ENCODE measurements around the gene SET. TPM values are rescaled to one million over a fixed set of nuclear protein-coding genes. Genes with fewer than 3 reads are reported as not detected.

Gene SET
- total and polyA plus RNA-seq, 2 of the 13 experiments (the other 11 are each of a cell fraction or from before 2014, with no cell fraction given): 94.2 to 611 TPM

DNA sequence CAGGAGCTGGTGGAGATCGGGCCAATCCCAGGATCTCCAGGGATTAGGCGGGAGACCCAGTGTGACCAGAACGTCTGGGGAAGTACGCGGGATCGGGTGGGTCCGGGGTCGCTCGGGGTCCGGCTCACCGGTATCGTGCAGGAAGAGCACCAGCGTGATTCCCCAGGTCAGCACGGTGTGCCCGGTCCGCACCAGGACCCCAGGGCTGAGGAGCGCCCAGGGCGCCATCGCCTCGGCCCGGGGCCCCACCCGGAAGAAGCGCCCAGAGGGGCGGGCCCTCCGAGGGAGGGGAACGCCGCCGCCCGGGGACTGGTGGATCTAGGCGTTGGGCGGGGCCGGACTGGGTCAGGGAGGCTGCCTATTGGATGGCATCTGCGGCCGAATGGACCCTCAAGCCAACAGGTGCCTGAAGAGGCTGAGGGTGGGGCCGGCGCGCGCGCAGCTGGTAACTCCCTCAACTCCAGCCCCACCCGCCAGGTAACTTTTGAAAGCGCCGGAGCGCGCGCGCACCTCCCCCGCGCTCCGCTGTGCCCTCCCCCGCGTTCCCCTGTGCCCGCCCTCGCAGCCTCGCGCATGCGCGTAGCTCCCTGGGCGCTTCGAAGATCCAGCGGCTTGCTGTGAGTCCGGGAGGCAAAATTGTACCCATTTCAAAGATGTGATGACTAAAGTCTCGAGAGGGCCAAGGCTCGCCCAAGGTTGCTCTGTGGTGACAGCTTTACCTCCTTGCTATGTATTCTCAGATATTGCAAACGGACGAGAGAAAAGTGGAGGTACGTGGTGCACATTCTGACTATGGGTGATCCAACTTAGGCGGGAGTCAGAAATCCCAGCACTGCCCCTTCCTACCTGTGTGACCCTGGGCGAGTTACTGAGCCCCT, 35.1 kb downstream of the SET start, which contains the start of gene ZDHHC12 (continued):
- peak; percentile 65 for TF ChIP-seq TAF1 (CRISPR knock-in tag; IDR thresholded peaks at IDR 0.05)
- TF ChIP-seq, protein P1, sequence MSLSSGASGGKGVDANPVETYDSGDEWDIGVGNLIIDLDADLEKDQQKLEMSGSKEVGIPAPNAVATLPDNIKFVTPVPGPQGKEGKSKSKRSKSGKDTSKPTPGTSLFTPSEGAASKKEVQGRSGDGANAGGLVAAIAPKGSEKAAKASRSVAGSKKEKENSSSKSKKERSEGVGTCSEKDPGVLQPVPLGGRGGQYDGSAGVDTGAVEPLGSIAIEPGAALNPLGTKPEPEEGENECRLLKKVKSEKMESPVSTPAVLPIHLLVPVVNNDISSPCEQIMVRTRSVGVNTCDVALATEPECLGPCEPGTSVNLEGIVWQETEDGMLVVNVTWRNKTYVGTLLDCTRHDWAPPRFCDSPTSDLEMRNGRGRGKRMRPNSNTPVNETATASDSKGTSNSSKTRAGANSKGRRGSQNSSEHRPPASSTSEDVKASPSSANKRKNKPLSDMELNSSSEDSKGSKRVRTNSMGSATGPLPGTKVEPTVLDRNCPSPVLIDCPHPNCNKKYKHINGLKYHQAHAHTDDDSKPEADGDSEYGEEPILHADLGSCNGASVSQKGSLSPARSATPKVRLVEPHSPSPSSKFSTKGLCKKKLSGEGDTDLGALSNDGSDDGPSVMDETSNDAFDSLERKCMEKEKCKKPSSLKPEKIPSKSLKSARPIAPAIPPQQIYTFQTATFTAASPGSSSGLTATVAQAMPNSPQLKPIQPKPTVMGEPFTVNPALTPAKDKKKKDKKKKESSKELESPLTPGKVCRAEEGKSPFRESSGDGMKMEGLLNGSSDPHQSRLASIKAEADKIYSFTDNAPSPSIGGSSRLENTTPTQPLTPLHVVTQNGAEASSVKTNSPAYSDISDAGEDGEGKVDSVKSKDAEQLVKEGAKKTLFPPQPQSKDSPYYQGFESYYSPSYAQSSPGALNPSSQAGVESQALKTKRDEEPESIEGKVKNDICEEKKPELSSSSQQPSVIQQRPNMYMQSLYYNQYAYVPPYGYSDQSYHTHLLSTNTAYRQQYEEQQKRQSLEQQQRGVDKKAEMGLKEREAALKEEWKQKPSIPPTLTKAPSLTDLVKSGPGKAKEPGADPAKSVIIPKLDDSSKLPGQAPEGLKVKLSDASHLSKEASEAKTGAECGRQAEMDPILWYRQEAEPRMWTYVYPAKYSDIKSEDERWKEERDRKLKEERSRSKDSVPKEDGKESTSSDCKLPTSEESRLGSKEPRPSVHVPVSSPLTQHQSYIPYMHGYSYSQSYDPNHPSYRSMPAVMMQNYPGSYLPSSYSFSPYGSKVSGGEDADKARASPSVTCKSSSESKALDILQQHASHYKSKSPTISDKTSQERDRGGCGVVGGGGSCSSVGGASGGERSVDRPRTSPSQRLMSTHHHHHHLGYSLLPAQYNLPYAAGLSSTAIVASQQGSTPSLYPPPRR (CRISPR knock-in tag; IDR thresholded peaks at IDR 0.05; ENCODE audit: borderline replicate concordance): no peak
- TF ChIP-seq FIP1L1 (IDR thresholded peaks at IDR 0.05; ENCODE audit: borderline replicate concordance, insufficient read depth, low read depth, low read length): no peak
- TF ChIP-seq ZNF430 (CRISPR knock-in tag; IDR thresholded peaks at IDR 0.05): 0 out of 2 replicates have a peak, but pooled peaks have one; percentile 47
- no peak for TF ChIP-seq ATF1 (CRISPR knock-in tag; IDR thresholded peaks at IDR 0.05)
- no peak for TF ChIP-seq MEIS1 (CRISPR knock-in tag; IDR thresholded peaks at IDR 0.05; ENCODE audit: borderline replicate concordance)
- no peak for TF ChIP-seq KAT7 (CRISPR knock-in tag; IDR thresholded peaks at IDR 0.05; ENCODE audit: borderline replicate concordance)
- TF ChIP-seq EZH2 (conservative IDR thresholded peaks at IDR 0.05; ENCODE audit: low read depth, low read length): no peak
- no peak for TF ChIP-seq ZNF577 (CRISPR knock-in tag; IDR thresholded peaks at IDR 0.05; ENCODE audit: borderline replicate concordance, low read depth)
- TF ChIP-seq ZNF367 (CRISPR knock-in tag; IDR thresholded peaks at IDR 0.05; ENCODE audit: borderline replicate concordance): no peak
- no peak; the same call in 1 of the 2 replicates for TF ChIP-seq ZNF792 (CRISPR knock-in tag; IDR thresholded peaks at IDR 0.05)
- 0 out of 2 replicates have a peak, but pooled peaks have one; percentile 10 for TF ChIP-seq MEF2D (CRISPR knock-in tag; IDR thresholded peaks at IDR 0.05)
- TF ChIP-seq KAT2B (IDR thresholded peaks at IDR 0.05; ENCODE audit: borderline replicate concordance, low read depth, low read length): no peak
- no peak for TF ChIP-seq IRX3 (CRISPR knock-in tag; IDR thresholded peaks at IDR 0.05; ENCODE audit: borderline replicate concordance, low read depth)
- no peak for TF ChIP-seq SIX4 (CRISPR knock-in tag; IDR thresholded peaks at IDR 0.05)
- TF ChIP-seq PITX1 (CRISPR knock-in tag; IDR thresholded peaks at IDR 0.05): peak; percentile 59
- no peak for TF ChIP-seq SYNCRIP (IDR thresholded peaks at IDR 0.05; ENCODE audit: insufficient read depth, low read depth, low read length)
- no peak for TF ChIP-seq ZNF451 (CRISPR knock-in tag; IDR thresholded peaks at IDR 0.05)
- no peak; the same call in 1 of the 2 replicates for TF ChIP-seq ZNF766 (CRISPR knock-in tag; IDR thresholded peaks at IDR 0.05; ENCODE audit: borderline replicate concordance)
- TF ChIP-seq, protein P2, sequence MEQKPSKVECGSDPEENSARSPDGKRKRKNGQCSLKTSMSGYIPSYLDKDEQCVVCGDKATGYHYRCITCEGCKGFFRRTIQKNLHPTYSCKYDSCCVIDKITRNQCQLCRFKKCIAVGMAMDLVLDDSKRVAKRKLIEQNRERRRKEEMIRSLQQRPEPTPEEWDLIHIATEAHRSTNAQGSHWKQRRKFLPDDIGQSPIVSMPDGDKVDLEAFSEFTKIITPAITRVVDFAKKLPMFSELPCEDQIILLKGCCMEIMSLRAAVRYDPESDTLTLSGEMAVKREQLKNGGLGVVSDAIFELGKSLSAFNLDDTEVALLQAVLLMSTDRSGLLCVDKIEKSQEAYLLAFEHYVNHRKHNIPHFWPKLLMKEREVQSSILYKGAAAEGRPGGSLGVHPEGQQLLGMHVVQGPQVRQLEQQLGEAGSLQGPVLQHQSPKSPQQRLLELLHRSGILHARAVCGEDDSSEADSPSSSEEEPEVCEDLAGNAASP (CRISPR knock-in tag; IDR thresholded peaks at IDR 0.05; ENCODE audit: borderline replicate concordance): no peak
- TF ChIP-seq, protein P3, sequence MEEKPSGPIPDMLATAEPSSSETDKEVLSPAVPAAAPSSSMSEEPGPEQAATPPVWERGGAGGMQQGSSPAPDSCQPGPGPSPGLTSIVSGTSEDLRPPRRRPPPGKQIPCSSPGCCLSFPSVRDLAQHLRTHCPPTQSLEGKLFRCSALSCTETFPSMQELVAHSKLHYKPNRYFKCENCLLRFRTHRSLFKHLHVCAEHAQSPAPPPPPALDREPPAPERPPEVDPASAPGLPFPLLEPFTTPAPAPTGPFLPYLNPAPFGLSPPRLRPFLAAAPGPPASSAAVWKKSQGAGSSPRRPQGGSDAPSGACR (CRISPR knock-in tag; IDR thresholded peaks at IDR 0.05): no peak
- peak; percentile 30; the same call in 1 of the 2 replicates for TF ChIP-seq SIN3A (IDR thresholded peaks at IDR 0.05; ENCODE audit: borderline replicate concordance, low read depth, low read length)
- no peak for TF ChIP-seq HMG20B (CRISPR knock-in tag; conservative IDR thresholded peaks at IDR 0.05)
- no peak for TF ChIP-seq SETDB1 (CRISPR knock-in tag; IDR thresholded peaks at IDR 0.05; ENCODE audit: borderline replicate concordance)
